HepG2 (cell line): ENCODE data around the gene ANKRD1. TPM values are rescaled to one million over a fixed set of nuclear protein-coding genes. Genes with fewer than 3 reads are reported as not detected.

Experiments
- ATAC-seq: fragments of 200-7000 bp; cut with Tn5 transposase; 3 replicates; pipeline ENCODE4 v1.9.1; 2020; ENCODE audit warnings: mild to moderate bottlenecking, moderate library complexity
- BruUV-seq: library from RNA; stranded (reverse); fragments of 400-500 nt; replicated peaks from 2 replicates; lab custom pipeline; 2021; lab: Mats Ljungman, UMichigan
- CTCF ChIA-PET: fragments of 300-600 bp; formaldehyde crosslinking; extraction: SDS; loops from one replicate; lab custom pipeline; 2021; ENCODE audit warnings: low total read pairs, inconsistent platforms, low intra/inter-chr PET ratio; lab: Yijun Ruan, JAX
- POLR2A ChIA-PET: fragments of 350-600 bp; sonication (Branson Sonifier 250); formaldehyde crosslinking; loops from one replicate; lab custom pipeline; 2020; ENCODE audit warnings: antibody characterized with exemption, inconsistent platforms; lab: Yijun Ruan, JAX
- DNase-seq: peaks from one replicate; pipeline ENCODE4 v3.0.0-alpha.2; 2015; ENCODE audit warnings: low spot score
- FAIRE-seq: peaks from 3 replicates; lab custom pipeline; 2011; peaks lifted over from hg19 to GRCh38; lab: Jason Lieb, UNC
- H2AFZ ChIP-seq: one replicate; pipeline ENCODE4 v1.6.1; 2011; ENCODE audit warnings: low read length, inconsistent platforms
- H3K27ac ChIP-seq: fragments of 300-600 bp; 3 replicates; pipeline ENCODE4 v1.8.0; 2011; ENCODE audit warnings: mixed run types, mild to moderate bottlenecking, mixed read lengths, low read length, inconsistent platforms; ENCODE audit not compliant: insufficient read depth; ENCODE audit errors: extremely low read length
- H3K27me3 ChIP-seq, 2 experiments: fragments of 200-600 bp in 1 of 2; 2 replicates in 1 of 2; 3 replicates in 1 of 2; pipeline versions ENCODE4 v1.6.0 to v1.8.0; 2011; ENCODE audit warnings: low read length in 2 of 2, mild to moderate bottlenecking in 2 of 2, moderate library complexity in 2 of 2, inconsistent platforms in 1 of 2; ENCODE audit not compliant: insufficient read depth in 2 of 2, control insufficient read depth in 1 of 2
- H3K36me3 ChIP-seq, 2 experiments: fragments of 200-600 bp in 1 of 2; replicated peaks in 1 of 2; 2 replicates in 1 of 2; 3 replicates in 1 of 2; pipeline versions ENCODE4 v1.5.1 to v1.8.0; 2011; ENCODE audit warnings: low read length in 2 of 2, inconsistent platforms in 1 of 2; ENCODE audit not compliant: insufficient read depth in 2 of 2, control insufficient read depth in 1 of 2
- H3K4me1 ChIP-seq: 2 replicates; pipeline ENCODE4 v1.5.1; 2012; ENCODE audit warnings: low read length, inconsistent platforms; ENCODE audit not compliant: insufficient read depth
- H3K4me2 ChIP-seq: 2 replicates; pipeline ENCODE4 v1.6.0; 2011; ENCODE audit warnings: low read depth, low read length, inconsistent platforms
- H3K4me3 ChIP-seq, 3 experiments: fragments of 200-600 bp in 1 of 3; sonication (generic), shearing (Covaris generic) in 1 of 3; replicated peaks in 1 of 3; 2 replicates each; pipeline ENCODE4 v1.5.1; 2011 to 2016; ENCODE audit warnings: low read length in 3 of 3, inconsistent platforms in 2 of 3, low read depth in 2 of 3, mild to moderate bottlenecking in 2 of 3, control low read depth in 1 of 3, mixed read lengths in 1 of 3; ENCODE audit not compliant: insufficient read depth in 1 of 3
- H3K79me2 ChIP-seq: one replicate; pipeline ENCODE4 v1.6.1; 2011; ENCODE audit warnings: low read length, inconsistent platforms; ENCODE audit not compliant: insufficient read depth
- H3K9ac ChIP-seq: 2 replicates; pipeline ENCODE4 v1.6.0; 2011; ENCODE audit warnings: mild to moderate bottlenecking, low read depth, low read length, inconsistent platforms; ENCODE audit not compliant: insufficient read depth
- H3K9me3 ChIP-seq: 2 replicates; pipeline ENCODE4 v1.5.1; 2012; ENCODE audit warnings: mild to moderate bottlenecking, low read length
- H4K20me1 ChIP-seq: 2 replicates; pipeline ENCODE4 v1.6.0; 2011; ENCODE audit warnings: inconsistent platforms, mild to moderate bottlenecking, low read length, moderate library complexity; ENCODE audit not compliant: insufficient read depth
- SOX5 ChIP-seq: IDR thresholded peaks from 2 replicates; pipeline ENCODE4 v1.6.1; 2016; ENCODE audit warnings: borderline replicate concordance
- ZBTB3 ChIP-seq: sonication (generic); formaldehyde crosslinking; IDR thresholded peaks from 2 replicates; pipeline ENCODE4 v1.4.0; 2020; ENCODE audit warnings: low read depth, mild to moderate bottlenecking, moderate library complexity, missing genetic modification reagents, borderline replicate concordance
- ZBTB46 ChIP-seq: sonication (generic); formaldehyde crosslinking; IDR thresholded peaks from 2 replicates; pipeline ENCODE4 v1.4.0; 2020; ENCODE audit warnings: mild to moderate bottlenecking, missing genetic modification reagents, borderline replicate concordance
- ZGPAT ChIP-seq: IDR thresholded peaks from 2 replicates; pipeline ENCODE4 v1.6.1; 2016; ENCODE audit warnings: mild to moderate bottlenecking
- WGBS: methylation state at CpG from one replicate; pipeline ENCODE4 v1.1.6; 2017; ENCODE audit warnings: low lambda C conversion rate; 5-methylcytosine and 5-hydroxymethylcytosine counted together
- in situ Hi-C: cut with HindIII; loops from 2 replicates; pipeline ENCODE4 v1.10.0; 2017; ENCODE audit warnings: low pct_unique_long_range_greater_than_20kb; ENCODE audit not compliant: extremely low pct_ligation_motif_present
- intact Hi-C: fragments of 100-400 bp; cut with micrococcal nuclease; formaldehyde crosslinking; loops from one replicate; pipeline ENCODE4 v1.10.0; 2022; ENCODE audit not compliant: unreplicated experiment
- polyA plus RNA-seq, 8 experiments: library from polyadenylated mRNA; depleted of rRNA in 3 of 8; stranded (reverse) in 7 of 8; unstranded in 1 of 8; fragments of >200 nt; fragmentation: Illumina TruSeq in 4 of 8; extraction: Trizol in 4 of 8; gene quantifications; 2 replicates each; pipeline versions ENCODE4 v1.2.1 to v1.2.3, GENCODE V29; 2011 to 2016; ENCODE audit warnings: low read depth in 4 of 8, missing spikeins in 1 of 8, mixed read lengths in 1 of 8; ENCODE audit not compliant: insufficient read depth in 1 of 8
- total RNA-seq, 5 experiments: library from RNA; depleted of rRNA; stranded (reverse); fragments of >200 nt; fragmentation: Illumina TruSeq; extraction: Trizol; gene quantifications; 2 replicates each; pipeline ENCODE4 v1.2.3, GENCODE V29; 2016; ENCODE audit warnings: low read depth in 1 of 5
- TF ChIP-seq, protein P1 (sequence below): sonication (generic); formaldehyde crosslinking; IDR thresholded peaks from 2 replicates; pipeline ENCODE4 v1.4.0; 2020; ENCODE audit warnings: mild to moderate bottlenecking, missing genetic modification reagents

ANKRD1 gene
- total and polyA plus RNA-seq, 2 of the 13 experiments (the other 11 are each of a cell fraction or from before 2014, with no cell fraction given): 19.4 to 41.8 TPM

- CTCF ChIA-PET: no interaction called here
- 95% methylated on average over 2 of the region's 2 CpGs for WGBS
- no peak for ATAC-seq
- FAIRE-seq: no peak
- no peaks in the 10 kb centered on the region for H3K79me2 ChIP-seq
- in situ Hi-C loops (no loop called here), intact Hi-C loops (no loop called here)
- no peak overlapping the region for H2AFZ ChIP-seq
- H3K36me3 ChIP-seq: no peaks in the 10 kb centered on the region
- no peaks in the 10 kb centered on the region for H4K20me1 ChIP-seq
- no TSS peak for BruUV-seq
- H3K4me1 ChIP-seq: peaks cover 61% of the 10 kb centered on the region
- DNase-seq: no peak
- no peak overlapping the region for H3K4me3 ChIP-seq
- H3K9me3 ChIP-seq: no peaks in the 10 kb centered on the region
- H3K4me2 ChIP-seq: no peak overlapping the region
- H3K27ac ChIP-seq: no peak overlapping the region
- no peaks in the 10 kb centered on the region for H3K27me3 ChIP-seq
- no peak overlapping the region for H3K9ac ChIP-seq
- POLR2A ChIA-PET: no interaction called here
- TF ChIP-seq SOX5 (CRISPR knock-in tag): no peak
- no peak for TF ChIP-seq ZBTB3
Observed at GRCh38 chr10:90936276-90936659, 15.4 kb upstream of the ANKRD1 start.

GRCh38 chr10:90935581-90936275, 14.8 kb upstream of the ANKRD1 start:
- FAIRE-seq (no peak), DNase-seq (no peak), ATAC-seq (no peak)
- peaks cover 66% of the 10 kb centered on the region for H3K4me1 ChIP-seq
- ChIA-PET CTCF (no interaction called here), POLR2A (no interaction called here)
- no TSS peak for BruUV-seq
- H3K79me2 ChIP-seq: no peaks in the 10 kb centered on the region
- no peaks in the 10 kb centered on the region for H3K27me3 ChIP-seq
- WGBS: 94% methylated on average over 5 of the region's 5 CpGs
- H3K36me3 ChIP-seq: no peaks in the 10 kb centered on the region
- no peak overlapping the region for H3K4me3 ChIP-seq
- no peak overlapping the region for H2AFZ ChIP-seq
- H3K9ac ChIP-seq: no peak overlapping the region
- intact Hi-C loops: no loop called here
- H3K4me2 ChIP-seq: no peak overlapping the region
- in situ Hi-C loops: no loop called here
- H4K20me1 ChIP-seq: no peaks in the 10 kb centered on the region
- no peaks in the 10 kb centered on the region for H3K9me3 ChIP-seq
- H3K27ac ChIP-seq: no peak overlapping the region
- TF ChIP-seq ZBTB46 (CRISPR knock-in tag): no peak
- TF ChIP-seq, protein P1, sequence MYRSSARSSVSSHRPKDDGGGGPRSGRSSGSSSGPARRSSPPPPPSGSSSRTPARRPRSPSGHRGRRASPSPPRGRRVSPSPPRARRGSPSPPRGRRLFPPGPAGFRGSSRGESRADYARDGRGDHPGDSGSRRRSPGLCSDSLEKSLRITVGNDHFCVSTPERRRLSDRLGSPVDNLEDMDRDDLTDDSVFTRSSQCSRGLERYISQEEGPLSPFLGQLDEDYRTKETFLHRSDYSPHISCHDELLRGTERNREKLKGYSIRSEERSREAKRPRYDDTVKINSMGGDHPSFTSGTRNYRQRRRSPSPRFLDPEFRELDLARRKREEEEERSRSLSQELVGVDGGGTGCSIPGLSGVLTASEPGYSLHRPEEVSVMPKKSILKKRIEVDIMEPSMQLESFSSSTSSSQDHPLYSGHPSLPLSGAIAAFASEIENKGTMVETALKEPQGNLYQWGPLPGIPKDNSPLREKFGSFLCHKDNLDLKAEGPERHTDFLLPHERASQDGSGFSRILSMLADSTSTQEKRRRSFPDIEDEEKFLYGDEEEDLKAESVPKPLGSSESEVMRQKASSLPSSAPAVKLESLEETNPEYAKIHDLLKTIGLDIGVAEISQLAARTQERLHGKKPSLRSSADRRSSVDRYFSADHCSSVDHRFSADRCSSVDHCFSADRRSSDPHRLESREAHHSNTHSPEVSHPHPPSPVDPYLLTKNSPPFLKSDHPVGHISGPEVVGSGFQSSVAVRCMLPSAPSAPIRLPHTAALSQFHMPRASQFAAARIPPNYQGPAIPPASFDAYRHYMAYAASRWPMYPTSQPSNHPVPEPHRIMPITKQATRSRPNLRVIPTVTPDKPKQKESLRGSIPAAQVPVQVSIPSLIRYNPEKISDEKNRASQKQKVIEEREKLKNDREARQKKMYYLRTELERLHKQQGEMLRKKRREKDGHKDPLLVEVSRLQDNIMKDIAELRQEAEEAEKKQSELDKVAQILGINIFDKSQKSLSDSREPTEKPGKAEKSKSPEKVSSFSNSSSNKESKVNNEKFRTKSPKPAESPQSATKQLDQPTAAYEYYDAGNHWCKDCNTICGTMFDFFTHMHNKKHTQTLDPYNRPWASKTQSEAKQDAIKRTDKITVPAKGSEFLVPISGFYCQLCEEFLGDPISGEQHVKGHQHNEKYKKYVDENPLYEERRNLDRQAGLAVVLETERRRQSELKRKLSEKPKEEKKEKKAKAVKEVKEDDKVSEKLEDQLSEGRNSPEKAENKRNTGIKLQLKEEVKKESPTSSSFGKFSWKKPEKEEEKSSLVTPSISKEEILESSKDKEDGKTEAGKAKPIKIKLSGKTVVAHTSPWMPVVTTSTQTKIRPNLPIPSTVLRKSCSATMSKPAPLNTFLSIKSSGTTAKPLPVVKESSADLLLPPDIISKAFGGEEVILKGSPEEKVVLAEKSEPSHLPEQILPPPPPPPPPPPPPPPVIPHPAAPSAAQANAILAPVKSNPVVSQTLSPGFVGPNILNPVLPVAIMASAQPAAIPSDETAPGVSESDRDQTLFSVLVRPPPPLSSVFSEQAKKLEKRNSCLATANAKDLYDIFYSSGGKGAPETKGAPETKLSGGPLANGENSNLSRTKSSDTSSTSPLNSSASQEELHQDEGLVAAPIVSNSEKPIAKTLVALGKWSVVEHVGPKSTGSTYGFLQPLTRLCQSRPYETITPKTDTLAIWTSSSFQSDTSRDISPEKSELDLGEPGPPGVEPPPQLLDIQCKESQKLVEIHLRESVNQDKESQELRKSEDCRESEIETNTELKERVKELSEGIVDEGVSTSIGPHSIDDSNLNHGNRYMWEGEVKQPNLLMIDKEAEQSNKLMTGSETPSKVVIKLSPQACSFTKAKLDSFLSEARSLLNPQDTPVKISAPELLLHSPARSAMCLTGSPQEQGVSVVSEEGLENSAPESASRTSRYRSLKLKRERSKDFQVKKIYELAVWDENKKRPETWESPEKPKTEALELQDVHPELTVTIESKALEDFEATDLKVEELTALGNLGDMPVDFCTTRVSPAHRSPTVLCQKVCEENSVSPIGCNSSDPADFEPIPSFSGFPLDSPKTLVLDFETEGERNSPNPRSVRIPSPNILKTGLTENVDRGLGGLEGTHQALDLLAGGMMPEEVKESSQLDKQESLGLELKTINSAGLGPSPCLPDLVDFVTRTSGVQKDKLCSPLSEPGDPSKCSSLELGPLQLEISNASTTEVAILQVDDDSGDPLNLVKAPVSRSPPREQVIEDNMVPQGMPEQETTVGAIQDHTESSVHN (CRISPR knock-in tag): no peak
- no peak for TF ChIP-seq ZGPAT
